Thyroid gland (tissue), 4 donors: ENCODE data around the gene NR2F6.

Source experiments
- POLR2A ChIP-seq, 2 donors: fragments of 450-650 bp; IDR thresholded peaks; one replicate each; pipeline ENCODE4 v1.6.1; 2017; ENCODE audit warnings: antibody characterized with exemption in 2 of 2, mild to moderate bottlenecking in 2 of 2, moderate library complexity in 1 of 2
- TF ChIP-seq, protein P1 (sequence below), 6 experiments: fragments of 200-600 bp in 3 of 6; fragments of 450-650 bp in 3 of 6; sonication (generic) in 3 of 6; IDR thresholded peaks; one replicate each; pipeline ENCODE4 v1.5.1; 2016 to 2019; ENCODE audit warnings: antibody characterized with exemption in 6 of 6, mild to moderate bottlenecking in 2 of 6, inconsistent platforms in 1 of 6, moderate library complexity in 1 of 6

- no peak for TF ChIP-seq POLR2A (IDR thresholded peaks at IDR 0.05)
- TF ChIP-seq, protein P1, sequence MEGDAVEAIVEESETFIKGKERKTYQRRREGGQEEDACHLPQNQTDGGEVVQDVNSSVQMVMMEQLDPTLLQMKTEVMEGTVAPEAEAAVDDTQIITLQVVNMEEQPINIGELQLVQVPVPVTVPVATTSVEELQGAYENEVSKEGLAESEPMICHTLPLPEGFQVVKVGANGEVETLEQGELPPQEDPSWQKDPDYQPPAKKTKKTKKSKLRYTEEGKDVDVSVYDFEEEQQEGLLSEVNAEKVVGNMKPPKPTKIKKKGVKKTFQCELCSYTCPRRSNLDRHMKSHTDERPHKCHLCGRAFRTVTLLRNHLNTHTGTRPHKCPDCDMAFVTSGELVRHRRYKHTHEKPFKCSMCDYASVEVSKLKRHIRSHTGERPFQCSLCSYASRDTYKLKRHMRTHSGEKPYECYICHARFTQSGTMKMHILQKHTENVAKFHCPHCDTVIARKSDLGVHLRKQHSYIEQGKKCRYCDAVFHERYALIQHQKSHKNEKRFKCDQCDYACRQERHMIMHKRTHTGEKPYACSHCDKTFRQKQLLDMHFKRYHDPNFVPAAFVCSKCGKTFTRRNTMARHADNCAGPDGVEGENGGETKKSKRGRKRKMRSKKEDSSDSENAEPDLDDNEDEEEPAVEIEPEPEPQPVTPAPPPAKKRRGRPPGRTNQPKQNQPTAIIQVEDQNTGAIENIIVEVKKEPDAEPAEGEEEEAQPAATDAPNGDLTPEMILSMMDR (IDR thresholded peaks at IDR 0.05) = no peak
Observed at GRCh38 chr19:17235971-17236777, 9.5 kb downstream of the NR2F6 start.
